Kidney (tissue), 14 donors: Measurements from ENCODE around the gene MIGA2. TPM values are rescaled to one million over a fixed set of nuclear protein-coding genes. Genes with fewer than 3 reads are reported as not detected.

Experiments used
- DNase-seq, 5 donors: peaks; one replicate each; pipeline ENCODE4 v3.0.0-alpha.2; 2013 to 2020
- FAIRE-seq: peaks from 2 replicates; lab custom pipeline; 2012; peaks lifted over from hg19 to GRCh38; lab: Jason Lieb, UNC
- H3K27ac ChIP-seq, 2 donors: one replicate each; pipeline ENCODE4 v1.7.0; 2013; ENCODE audit warnings: low read depth in 2 of 2, low read length in 2 of 2, inconsistent platforms in 1 of 2
- H3K27me3 ChIP-seq: one replicate; pipeline ENCODE4 v1.7.1; 2013; ENCODE audit warnings: low read length, inconsistent platforms; ENCODE audit not compliant: control insufficient read depth, insufficient read depth
- H3K36me3 ChIP-seq, 3 donors: one replicate each; pipeline versions ENCODE4 v1.7.0 to v1.7.1; 2013; ENCODE audit warnings: low read length in 3 of 3, control low read depth in 1 of 3, inconsistent platforms in 1 of 3; ENCODE audit not compliant: insufficient read depth in 3 of 3, control insufficient read depth in 2 of 3
- H3K4me1 ChIP-seq, 3 donors: one replicate each; pipeline versions ENCODE4 v1.7.0 to v1.7.1; 2013; ENCODE audit warnings: low read length in 3 of 3, inconsistent platforms in 1 of 3, low read depth in 1 of 3; ENCODE audit not compliant: control insufficient read depth in 2 of 3, insufficient read depth in 2 of 3
- H3K4me3 ChIP-seq, 3 donors: one replicate each; pipeline versions ENCODE4 v1.7.0 to v1.8.1; 2013; ENCODE audit warnings: low read length in 3 of 3, control low read depth in 1 of 3, inconsistent platforms in 1 of 3
- H3K9ac ChIP-seq, 3 donors: one replicate each; pipeline versions ENCODE4 v1.7.0 to v1.7.1; 2013; ENCODE audit warnings: low read length in 3 of 3, control low read depth in 1 of 3, inconsistent platforms in 1 of 3
- H3K9me3 ChIP-seq, 3 donors: one replicate each; pipeline versions ENCODE4 v1.7.0 to v1.7.1; 2013; ENCODE audit warnings: low read length in 3 of 3, control low read depth in 1 of 3, inconsistent platforms in 1 of 3; ENCODE audit not compliant: control insufficient read depth in 2 of 3, insufficient read depth in 1 of 3
- intact Hi-C: fragments of 100-400 bp; cut with DNase I; formaldehyde crosslinking; loops from one replicate; pipeline ENCODE4 v1.11.1; 2022
- polyA plus RNA-seq: library from polyadenylated mRNA; stranded (reverse); fragments of 350-450 nt; fragmentation: Illumina TruSeq; extraction: RNeasy Lipid Tissue Mini Kit (QIAGEN cat#74804); gene quantifications from one replicate; pipeline ENCODE4 v1.2.3, GENCODE V29; 2014; ENCODE audit warnings: low read depth, low replicate concordance; ENCODE audit not compliant: insufficient read depth
- total RNA-seq: library from RNA; stranded (reverse); fragmentation: NEBNext Ultra II Directional; extraction: Animal tissue kit (Norgen Biotek cat#: 25700); gene quantifications from one replicate; pipeline ENCODE4 v1.2.1, GENCODE V29; 2021
- TF ChIP-seq, protein P1 (sequence below): IDR thresholded peaks from 3 replicates; pipeline ENCODE4 v1.5.1; 2012; ENCODE audit warnings: mild to moderate bottlenecking, moderate library complexity, borderline replicate concordance; ENCODE audit not compliant: insufficient read depth; ENCODE audit errors: extremely low read depth
- donor health status: control.
- donor health status: control.
- donor health status: control.
- donor health status: control.
- donor health status: control.
- donor health status: DM: yes; HTN: yes; CAD: no.
- donor health status: Normal renal cell carcinoma (clear cell type).

MIGA2 gene
- total and polyA plus RNA-seq, 2 donors from 2014 or later = 26.1 to 29.9 TPM

DNA sequence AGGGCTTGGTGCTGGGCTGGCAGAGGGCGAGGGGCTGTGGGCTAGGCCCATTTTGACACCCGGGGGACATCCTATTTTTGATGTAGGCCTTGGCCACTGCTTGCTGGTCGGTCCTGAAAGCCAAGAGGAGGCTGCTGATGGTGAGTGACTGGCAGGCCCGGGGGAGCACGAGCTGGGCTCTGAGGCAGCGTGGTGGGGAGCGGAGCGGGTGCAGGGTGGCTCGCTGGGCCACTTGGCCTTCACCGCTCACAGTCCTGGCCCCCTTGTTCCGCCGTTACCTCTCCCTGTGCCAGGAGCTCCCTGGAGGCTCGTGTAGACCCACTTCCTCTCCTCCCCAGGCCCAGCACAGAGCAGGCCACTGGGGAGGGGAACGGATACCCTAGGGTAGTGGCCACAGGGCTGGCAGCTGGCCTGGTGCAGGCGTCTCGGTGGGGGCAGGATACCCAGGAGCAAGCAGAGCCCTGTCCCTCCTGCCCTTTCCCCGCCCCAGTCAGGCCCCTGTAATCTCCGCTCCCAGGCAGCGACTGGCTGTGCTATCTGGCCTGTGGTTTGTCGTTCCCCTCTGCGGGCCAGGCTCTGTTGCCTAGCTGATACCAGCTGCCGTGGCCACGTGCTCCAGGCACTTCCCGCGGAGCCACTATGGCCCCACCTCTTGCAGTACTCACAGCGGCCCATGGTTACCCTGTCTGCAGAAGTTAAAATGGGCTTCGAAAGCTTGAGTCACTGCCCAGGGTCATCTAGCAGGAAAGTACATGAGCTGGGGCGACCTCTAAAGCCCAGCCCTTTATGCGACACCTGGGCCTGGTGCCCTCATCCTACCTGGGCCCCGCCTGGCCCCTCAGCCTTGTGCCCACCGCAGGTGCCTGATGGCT, 32.8 kb downstream of the MIGA2 start:
- Histone ChIP-seq H3K27me3 (no peaks in the 10 kb centered on the region), H3K4me1 (peaks cover 0 to 2% (median 0%) of the 10 kb centered on the region in 3 donors), H3K4me3 (no peak overlapping the region), H3K36me3 (peaks cover 0 to 21% (median 0%) of the 10 kb centered on the region in 3 donors), H3K9ac (no peak overlapping the region), H3K9me3 (no peaks in the 10 kb centered on the region), H3K27ac (peak overlapping the region in 1 of 2 donors; percentile 57)
- TF ChIP-seq, protein P1, sequence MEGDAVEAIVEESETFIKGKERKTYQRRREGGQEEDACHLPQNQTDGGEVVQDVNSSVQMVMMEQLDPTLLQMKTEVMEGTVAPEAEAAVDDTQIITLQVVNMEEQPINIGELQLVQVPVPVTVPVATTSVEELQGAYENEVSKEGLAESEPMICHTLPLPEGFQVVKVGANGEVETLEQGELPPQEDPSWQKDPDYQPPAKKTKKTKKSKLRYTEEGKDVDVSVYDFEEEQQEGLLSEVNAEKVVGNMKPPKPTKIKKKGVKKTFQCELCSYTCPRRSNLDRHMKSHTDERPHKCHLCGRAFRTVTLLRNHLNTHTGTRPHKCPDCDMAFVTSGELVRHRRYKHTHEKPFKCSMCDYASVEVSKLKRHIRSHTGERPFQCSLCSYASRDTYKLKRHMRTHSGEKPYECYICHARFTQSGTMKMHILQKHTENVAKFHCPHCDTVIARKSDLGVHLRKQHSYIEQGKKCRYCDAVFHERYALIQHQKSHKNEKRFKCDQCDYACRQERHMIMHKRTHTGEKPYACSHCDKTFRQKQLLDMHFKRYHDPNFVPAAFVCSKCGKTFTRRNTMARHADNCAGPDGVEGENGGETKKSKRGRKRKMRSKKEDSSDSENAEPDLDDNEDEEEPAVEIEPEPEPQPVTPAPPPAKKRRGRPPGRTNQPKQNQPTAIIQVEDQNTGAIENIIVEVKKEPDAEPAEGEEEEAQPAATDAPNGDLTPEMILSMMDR = no peak
- peak in 1 of 5 donors; percentile 85 for DNase-seq
- intact Hi-C loops = no loop called here
- FAIRE-seq = no peak

DNA sequence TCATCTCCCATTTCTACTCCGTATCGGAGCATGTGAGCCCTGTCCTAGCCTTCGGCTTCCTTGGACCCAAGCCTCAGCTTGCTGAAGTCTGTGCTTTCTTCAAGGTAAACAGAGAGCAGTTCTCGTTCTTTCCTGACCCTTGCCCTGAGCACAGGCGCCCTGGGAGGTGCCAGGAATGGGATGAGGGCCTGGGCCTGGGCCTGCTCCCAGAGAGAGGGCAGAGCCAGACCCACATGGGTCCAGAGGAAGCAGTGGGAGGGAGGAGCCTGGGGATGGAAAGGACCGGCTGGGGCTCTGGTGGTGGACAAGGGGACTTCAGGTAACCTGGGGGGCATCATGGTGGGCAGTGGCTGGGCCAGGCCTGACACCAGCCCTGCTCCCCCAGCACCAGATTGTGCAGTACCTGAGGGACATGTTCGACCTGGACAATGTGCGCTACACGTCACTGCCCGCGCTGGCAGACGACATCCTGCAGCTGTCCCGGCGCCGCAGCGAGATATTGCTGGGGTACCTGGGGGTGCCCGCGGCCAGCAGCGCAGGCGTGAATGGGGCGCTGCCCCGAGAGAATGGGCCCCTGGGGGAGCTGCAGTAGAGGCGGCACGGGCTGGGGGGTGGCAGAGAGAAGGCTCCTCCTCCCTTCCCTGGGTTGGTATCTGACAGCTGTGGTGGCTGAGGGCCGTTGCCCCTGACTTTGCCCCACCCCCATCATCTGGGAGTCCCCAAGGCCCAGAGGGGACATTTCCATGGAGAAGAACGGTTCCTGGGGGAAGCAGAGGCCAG, 33.6 kb downstream of the MIGA2 start:
- peaks cover 0 to 18% (median 0%) of the 10 kb centered on the region in 3 donors for H3K36me3 ChIP-seq
- TF ChIP-seq, protein P1 = no peak
- peaks cover 0 to 2% (median 0%) of the 10 kb centered on the region in 3 donors for H3K4me1 ChIP-seq
- DNase-seq (no peak), FAIRE-seq (no peak)
- no peak overlapping the region for H3K9ac ChIP-seq
- intact Hi-C loops = no loop called here
- H3K27me3 ChIP-seq = no peaks in the 10 kb centered on the region
- H3K27ac ChIP-seq = peak overlapping the region in 1 of 2 donors; percentile 57
- H3K4me3 ChIP-seq = no peak overlapping the region
- no peaks in the 10 kb centered on the region for H3K9me3 ChIP-seq

DNA sequence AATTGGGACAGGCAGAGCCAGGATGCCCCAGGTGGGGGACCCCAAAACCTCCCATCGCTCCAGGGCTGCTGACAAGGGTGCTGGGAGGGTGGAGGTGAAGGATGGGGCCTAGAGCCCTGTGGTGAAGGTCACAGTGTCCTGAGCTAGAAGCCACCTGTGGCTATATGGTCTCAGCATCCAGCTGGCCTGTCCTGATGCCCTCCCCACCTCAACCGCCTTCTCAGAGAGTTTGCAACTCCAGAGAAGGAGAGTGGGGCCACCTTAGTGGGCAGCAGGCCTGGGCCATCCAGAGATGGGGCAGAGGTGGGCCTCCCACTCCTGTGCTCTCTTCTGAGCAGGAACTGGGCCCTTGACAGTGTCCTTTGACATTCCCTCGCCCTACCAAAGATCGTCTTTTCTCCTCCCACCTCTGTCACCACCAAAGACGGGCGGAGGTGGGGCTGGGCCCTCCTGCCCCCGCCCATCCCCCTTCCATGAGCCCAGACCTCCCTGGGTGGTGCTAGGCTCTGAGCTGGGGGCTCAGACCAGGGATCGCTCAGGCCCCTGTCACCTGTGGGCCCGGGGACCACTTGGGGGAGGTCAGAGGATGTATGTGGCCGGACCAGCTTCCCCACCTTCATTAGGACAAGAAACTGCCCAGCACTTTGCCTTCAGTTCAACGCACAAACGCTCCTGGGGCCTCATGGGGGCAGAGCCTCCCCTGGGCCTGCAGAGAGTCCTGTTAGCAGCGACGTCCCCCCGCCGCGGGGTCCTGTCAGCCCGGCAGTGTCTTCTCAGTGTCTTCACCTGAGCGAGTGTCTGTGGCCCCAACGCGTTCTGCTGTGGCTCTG, 34.5 kb downstream of the MIGA2 start:
- Histone ChIP-seq H3K4me1 (peaks cover 0 to 2% (median 0%) of the 10 kb centered on the region in 3 donors), H3K27me3 (no peaks in the 10 kb centered on the region), H3K9me3 (no peaks in the 10 kb centered on the region), H3K4me3 (no peak overlapping the region), H3K36me3 (peaks cover 0 to 18% (median 0%) of the 10 kb centered on the region in 3 donors), H3K27ac (no peak overlapping the region), H3K9ac (no peak overlapping the region)
- TF ChIP-seq, protein P1 = no peak
- DNase-seq = no peak
- intact Hi-C loops = no loop called here
- FAIRE-seq = no peak
